Upper lobe of left lung (tissue), 4 donors: ENCODE data around the gene OR8D2.

Experiments
- CTCF ChIP-seq, 6 experiments: fragments of 450-650 bp in 4 of 6; fragments of 200-600 bp in 2 of 6; sonication (generic) in 2 of 6; IDR thresholded peaks; one replicate each; pipeline ENCODE4 v1.5.1; 2016 to 2019; ENCODE audit warnings: antibody characterized with exemption in 6 of 6
- EP300 ChIP-seq, 4 donors: sonication (generic); formaldehyde crosslinking; IDR thresholded peaks; one replicate each; pipeline ENCODE4 v1.5.1; 2017; ENCODE audit warnings: antibody characterized with exemption in 4 of 4, control low read depth in 2 of 4
- POLR2A ChIP-seq, 4 donors: fragments of 450-650 bp; IDR thresholded peaks; one replicate each; pipeline ENCODE4 v1.5.1; 2016 to 2017; ENCODE audit warnings: antibody characterized with exemption in 4 of 4, mild to moderate bottlenecking in 2 of 4
- POLR2AphosphoS5 ChIP-seq, 2 donors: sonication (generic); formaldehyde crosslinking; IDR thresholded peaks; one replicate each; pipeline ENCODE4 v1.5.1; 2017; ENCODE audit warnings: antibody characterized with exemption in 2 of 2

DNA sequence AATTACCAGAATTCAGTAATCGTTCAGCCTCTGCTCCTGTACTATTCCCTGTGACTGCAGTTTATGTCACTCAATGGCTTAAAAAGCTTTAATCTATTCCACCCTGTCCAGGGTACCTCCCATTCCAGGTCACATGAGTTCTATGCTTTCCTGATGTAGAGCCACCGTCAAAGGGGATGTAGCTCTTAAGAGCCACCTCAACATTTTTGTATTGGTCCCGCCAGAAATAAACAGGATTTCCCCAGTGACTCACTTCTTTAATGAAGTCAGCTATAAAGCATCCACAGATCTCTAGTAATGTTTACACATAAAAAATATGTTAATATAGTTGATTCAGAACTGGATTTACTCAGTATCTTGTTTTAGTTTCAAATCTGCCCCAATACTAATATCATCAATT, 4.9 kb downstream of the OR8D2 start:
- TF ChIP-seq POLR2A (IDR thresholded peaks at IDR 0.05) (no peak), CTCF (IDR thresholded peaks at IDR 0.05) (no peak), POLR2AphosphoS5 (IDR thresholded peaks at IDR 0.05) (no peak), EP300 (IDR thresholded peaks at IDR 0.05) (no peak)
